CD4-positive, alpha-beta T cell treated with Interleukin-12 subunit alpha and Interleukin-12 subunit beta, for 1 hour (primary cell): ENCODE measurements around the gene RPTOR.
"Not testable (repeated sequence)": the region's sequence is repeated elsewhere in the genome, so short reads cannot be mapped to it uniquely, and the experiment has no call there.

Experiments used
- DNase-seq: peaks from one replicate; pipeline ENCODE4 v3.0.0-alpha.2; 2020

RPTOR gene

DNA sequence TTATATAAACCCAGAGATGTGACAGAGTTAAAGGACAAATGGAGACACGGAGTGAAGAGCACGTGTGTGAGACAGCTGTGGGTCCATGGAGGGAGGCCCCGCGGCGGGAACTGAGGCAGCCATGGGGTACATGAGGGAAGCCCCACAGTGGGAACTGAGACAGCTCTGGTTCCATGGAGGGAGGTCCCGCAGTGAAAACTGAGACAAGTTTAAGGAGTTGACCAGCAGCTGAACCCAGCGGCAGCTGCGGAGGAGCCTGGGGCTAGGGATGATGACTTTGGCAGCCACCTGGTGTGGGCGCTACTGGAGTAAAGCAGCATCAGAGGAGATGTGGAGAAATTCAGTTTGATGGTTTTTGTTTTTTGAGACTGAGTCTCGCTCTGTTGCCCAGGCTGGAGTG is 185.1 kb downstream of the RPTOR start:
- DNase-seq, result no peak

DNA sequence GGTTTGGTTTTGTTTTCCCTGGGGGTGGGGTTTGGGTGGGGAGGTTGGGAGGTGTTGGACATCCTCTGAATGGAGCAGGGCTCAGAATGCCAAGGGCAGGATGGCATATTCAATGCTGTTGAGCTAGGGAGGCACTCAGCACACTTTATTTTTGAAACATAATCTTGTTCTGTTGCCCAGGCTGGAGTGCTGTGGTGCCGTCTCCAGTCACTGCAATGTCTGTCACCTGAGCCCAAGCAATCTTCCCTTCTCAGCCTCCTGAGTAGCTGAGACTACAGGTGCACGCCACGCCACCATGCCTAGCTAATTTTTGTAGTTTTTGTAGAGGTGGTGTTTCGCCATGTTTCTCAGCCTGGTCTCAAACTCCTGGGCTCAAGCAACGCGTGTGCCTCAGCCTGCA is 186.1 kb downstream of the RPTOR start:
- no peak for DNase-seq

DNA sequence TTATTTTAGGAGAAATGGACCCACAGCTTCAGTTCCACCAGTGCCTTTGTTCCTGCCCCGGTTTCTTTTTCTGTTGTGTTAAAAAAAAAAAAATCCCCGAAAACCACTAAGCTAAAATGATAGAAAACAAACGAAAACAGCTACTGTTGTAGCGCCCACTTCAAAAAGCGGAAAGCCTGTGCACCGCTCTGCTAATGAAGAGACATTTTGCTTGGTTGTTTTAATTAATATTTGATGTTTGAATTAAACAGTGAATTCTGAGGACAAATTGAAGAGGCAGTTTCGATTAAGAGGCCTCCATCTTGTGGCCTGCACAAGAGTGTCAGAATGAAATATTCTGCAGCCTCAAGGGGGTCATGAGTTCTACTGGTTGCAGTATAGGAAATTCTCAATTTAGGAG is 186.7 kb downstream of the RPTOR start:
- peak; percentile 40 for DNase-seq

DNA sequence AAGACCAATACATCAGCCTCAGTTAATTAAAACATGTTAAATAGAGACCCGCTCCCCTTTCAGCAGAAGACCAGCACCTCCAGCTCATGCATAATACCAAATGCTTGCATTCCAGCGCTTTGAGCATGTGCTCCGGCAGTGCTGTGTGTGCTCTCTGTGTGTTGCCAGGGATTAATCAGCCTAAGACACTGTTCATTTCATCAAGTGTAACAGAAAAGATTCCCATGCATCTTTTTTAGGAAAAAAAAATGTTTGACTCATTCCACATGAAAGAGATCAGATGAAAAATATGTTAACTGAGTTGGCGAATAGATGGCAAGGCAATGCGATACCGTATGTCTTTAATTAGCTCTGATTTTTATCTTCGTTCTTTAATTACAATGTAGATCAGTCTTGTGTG is 187.6 kb downstream of the RPTOR start:
- no peak for DNase-seq

DNA sequence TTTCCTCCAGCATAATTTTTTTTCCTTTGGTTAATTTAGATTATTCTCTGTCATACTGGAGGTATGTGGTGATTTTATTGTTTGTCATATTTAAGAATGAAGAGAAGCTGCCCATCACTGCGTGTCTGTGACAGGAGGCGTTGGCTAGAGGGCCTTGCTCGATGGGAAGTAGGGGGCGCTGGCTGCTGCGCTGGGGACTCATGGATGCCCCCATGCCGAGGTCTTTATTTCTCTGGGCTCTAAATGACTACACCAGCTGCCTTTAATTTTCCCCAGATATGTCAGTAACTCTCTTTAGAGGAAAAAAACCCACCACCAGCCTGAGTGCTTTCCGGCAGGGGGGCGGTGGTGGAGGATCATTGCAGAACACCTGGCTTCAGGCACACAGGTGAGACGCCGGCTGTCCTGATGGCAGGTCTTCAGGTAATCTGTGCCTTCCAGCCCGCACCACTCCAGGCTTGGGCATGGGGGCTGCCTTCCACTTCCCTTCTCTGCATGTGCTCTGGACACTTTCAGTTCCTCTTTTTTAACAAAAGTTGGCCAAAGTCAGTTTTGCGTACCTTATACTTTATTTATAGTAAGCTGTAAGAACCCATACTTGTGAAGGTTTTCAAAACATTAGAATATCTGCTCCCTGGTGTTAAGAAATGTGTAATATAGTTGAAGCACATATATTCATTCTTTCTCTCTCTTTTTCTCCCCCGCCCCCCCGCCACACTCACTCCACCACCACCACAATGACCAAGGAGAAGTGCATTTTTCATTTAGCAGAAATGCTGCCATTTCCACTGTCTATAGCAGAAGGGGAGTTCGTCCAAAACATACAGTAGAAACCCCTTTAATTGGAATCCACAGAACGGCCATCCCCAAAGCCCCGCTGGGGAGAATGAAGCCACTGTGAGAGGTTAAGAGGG is 192.7 kb downstream of the RPTOR start:
- DNase-seq, result no peak

DNA sequence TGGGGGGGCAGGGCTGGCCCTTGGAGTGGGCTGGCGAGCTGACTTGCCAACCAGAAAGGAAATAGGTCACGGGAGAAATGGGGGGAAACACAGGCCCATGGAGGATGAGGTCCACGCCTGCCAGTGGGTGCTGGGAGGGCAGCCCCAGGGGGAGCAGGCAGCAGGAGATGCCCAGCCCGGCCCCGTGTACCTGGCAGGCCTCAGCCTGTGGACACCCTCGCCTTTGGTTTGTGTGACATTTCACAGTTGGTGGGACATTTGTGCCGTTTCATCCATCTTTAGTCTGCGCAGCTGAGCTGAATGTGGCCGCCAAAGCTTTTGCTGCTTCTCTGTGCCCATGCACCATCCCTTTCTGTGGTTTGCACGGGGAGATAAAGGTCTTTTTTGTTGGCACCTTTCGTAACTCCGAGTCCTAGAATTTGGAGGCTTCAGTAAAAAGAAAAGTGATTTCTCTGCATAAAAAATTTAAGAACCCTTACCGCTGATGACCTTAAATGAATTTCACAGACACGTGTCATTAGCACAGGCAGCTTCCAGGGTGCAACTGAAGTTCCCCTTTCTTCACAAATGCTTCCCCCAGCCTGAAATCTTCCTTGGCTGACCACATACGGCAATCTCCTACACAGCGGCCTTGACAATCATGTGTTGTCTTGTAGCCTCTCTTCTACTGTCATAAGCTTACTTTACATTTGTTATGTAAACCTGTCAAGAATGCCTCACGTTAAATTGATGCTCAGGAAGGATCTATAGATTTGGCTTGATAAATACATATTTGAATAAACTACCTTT is 193.6 kb downstream of the RPTOR start:
- no peak for DNase-seq

DNA sequence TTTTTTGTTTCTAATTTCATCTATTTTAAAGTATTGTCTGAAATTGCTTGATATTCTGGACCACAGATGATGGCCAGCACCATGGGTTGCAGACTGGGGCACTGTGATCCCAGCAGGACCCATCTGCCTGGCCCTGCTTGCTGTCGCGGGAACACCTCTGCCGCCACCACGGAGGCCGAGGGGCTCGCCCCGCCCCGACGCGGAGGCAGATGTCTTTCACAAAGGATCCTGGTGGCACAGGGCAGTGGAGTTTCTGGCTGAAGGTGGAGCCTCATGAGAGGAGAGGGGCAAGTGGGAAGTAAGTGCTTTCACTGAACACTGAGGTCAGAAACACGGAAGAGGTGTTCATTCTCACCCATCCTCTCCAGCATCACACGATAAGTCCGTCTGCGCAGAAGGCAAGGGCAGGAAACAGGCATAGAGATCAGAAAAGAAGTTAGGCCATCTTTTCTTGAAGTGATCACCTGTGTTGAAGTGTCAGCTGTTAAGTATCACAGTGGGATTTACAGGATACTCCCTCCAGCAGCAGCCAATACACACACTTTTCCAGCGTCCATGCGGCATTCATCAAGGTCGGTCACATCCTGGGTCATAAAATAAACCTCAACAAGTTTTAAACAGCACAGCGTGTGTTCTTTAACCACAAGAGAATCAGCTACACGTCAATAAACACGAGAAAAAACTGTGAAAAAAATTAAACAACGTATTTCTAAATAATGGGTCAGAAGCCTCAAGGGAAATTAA is 194.5 kb downstream of the RPTOR start:
- no peak for DNase-seq

DNA sequence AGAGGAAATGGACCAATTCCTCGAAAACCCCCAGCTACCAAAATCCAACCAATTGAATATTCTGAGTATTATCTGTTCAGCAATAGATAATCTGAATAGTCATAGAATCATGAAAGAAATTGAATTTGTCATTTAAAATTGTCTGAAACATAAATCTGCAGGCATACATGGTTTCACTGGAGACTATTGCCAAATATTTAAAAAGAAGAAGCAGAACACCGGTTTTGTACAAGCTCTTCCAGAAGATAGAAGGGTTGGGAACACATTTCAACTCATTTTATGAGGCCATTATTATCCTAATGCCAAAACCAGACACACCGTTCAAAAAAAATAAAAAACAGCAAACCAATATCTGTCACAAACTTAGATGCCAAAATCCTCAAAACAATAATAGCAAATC is 195.5 kb downstream of the RPTOR start:
- no peak for DNase-seq

DNA sequence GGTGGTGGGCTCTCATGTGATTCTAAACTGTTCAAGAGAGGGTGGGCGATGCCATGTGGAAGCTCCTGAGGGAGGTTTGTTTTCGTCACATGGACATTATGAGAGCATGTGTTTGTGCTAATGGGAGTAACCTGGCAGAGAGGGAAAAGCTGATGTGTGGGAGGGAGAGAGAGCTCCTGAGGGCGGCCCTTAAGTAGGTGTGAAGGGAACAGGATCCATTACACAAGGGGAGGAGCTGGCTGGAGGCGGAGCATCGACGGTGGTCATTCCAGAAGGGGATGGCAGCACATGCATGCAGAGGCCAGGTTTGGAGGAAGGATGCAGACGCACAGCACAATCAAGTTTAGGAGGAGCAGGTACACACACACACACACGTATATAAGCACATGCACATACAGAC is 197.5 kb downstream of the RPTOR start:
- no peak for DNase-seq

DNA sequence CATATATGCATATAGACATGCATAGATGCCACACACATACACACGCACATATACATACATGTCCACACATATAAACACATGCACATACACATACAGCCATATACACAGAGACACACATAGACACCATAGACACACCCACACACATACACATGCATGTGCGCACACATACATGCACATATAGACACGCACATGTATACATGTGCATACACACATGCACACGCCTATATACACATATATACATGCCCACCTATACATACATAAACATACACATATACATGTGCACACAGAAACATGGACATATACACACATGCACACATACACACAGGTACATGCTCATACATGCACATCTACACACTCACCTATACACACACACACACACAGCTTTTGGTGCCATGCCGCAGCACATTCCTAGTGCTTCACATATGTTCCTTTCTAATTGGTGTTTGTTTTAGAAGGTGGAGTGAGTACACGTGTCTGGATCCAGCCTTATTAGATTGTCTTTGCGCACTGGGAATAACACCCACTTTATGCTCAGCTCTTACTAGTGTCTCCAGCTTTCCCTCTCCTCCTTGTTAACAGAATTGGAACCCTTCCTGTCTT is 198.0 kb downstream of the RPTOR start:
- no peak for DNase-seq

DNA sequence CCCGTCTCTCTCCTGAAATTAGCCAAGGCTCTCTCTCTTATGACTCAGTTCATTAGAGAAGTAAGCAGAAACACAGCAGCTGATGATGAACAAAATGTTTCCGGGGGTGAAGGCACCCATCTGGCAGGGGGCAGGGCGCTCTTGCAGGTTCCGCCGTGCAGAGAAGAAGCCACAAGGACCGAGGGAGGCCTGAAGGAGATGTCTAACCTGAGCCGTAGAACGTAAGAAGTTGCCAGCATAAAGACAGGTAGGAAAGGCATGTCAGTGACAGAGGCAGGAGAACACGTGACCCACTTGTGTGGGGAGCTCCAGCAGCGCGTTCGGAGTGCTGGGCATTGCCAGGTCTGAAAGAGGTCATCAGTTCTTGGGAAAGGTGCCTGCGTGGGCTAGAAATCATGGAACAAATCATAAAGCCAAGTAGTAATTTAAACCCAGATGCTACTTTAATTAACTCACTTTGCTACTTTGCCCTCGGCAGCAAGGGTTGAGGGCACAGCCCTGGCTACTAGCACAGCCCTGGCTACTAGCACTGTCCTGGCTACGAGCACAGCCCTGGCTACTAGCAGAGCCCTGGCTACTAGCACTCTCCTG is 198.6 kb downstream of the RPTOR start:
- peak; percentile 30 for DNase-seq

DNA sequence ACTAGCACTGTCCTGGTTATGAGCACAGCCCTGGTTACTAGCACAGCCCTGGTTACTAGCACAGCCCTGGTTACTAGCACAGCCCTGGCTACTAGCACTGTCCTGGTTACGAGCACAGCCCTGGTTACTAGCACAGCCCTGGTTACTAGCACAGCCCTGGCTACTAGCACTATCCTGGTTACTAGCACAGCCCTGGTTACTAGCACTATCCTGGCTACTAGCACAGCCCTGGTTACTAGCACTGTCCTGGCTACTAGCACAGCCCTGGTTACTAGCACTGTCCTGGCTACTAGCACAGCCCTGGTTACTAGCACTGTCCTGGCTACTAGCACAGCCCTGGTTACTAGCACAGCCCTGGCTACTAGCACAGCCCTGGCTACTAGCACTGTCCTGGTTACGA is 199.3 kb downstream of the RPTOR start:
- not testable (repeated sequence) for DNase-seq

DNA sequence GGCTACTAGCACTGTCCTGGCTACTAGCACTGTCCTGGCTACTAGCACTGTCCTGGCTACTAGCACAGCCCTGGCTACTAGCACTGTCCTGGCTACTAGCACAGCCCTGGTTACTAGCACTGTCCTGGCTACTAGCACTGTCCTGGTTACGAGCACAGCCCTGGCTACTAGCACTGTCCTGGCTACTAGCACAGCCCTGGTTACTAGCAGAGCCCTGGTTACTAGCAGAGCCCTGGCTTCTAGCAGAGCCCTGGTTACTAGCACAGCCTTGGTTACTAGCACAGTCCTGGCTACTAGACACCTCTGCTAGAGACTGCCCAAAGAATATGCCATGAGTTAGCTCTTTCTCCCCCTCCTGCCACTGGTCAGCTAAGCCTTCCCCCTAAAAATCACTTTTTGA is 200.1 kb downstream of the RPTOR start:
- DNase-seq, result not testable (repeated sequence)

DNA sequence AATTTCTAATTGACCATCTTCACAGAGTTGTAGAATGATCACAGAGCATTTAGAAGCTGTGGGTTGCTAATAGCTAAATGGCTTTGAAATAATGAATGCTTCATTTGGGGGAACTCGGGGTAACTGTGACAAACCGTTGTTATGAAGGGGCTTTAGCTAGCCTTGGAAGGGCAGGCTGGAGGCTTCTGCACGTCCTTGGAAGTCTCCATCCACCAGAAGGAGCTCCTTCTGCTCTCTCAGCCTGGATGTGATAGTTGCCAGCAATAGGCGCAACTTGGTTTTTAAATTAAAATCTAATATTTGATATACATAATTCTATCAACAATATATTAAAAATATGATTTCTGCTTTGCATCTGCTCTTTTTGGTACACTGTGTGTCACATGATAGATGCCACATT is 200.5 kb downstream of the RPTOR start:
- no peak for DNase-seq

DNA sequence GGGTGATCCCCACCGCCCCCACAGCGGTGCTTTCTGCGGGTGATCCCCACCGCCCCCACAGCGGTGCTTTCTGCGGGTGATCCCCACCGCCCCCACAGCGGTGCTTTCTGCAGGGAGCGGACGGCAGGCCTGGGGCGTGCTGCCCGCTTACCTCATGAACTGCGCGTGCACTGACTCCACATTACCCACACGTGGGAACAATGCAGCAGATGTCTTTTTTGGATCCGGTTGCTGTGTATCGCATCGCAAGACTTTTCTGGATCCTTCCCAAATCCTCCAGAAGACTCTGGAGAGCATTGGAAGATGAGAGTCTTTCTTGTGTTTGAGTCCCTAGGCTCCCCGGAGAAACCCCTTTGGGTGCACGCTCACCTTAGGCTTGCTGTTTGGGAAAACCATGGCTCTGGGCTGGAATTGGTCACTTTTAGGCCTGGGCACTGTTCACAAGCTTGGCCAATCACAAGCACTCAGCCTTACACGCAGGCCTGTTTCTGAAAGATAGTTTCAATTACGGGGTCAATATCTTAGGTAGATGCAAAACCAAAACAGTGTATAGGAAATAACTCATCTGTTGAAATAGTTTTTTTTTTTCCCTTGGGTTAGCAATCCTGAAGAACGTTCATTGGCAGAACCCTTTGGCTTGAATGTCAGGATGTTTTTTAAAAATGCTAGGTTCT is 201.8 kb downstream of the RPTOR start:
- DNase-seq, result no peak

DNA sequence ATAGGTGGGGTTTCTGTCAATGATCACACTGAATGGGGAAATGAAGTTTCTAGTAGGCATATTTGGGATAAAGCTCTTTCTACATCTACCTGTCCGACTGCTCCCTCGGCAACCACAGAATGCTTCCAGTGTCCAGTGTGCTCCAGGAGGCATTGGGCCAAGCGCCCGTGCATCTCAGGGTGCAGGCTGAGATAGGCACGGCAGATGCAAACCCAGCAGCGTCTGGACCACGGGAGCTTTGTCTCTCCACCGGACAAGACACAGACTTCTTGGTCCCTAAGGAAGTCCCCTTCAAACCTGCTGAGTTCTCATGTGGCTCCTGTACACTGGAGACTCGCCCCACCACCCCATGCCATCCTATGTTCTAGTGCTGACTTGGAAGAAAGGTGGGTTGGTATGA is 202.8 kb downstream of the RPTOR start:
- no peak for DNase-seq

DNA sequence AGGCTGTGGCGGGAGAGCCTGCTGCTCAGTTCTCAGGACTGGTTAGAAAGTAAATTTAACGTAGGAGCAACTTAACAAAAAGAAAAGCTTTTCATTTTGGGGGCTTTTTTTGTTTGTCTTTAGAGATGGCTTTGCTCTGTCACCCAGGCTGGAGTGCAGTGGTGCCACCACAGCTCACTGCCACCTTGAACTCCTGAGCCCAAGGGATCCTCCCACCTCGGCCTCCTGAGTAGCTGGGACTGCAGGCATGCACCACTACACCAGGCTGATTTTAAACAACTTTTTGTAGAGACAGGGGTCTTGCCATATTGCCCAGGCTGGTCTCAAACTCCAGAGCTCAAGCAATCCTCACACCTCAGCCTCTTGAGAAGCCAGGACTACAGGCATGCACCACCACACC is 205.0 kb downstream of the RPTOR start:
- DNase-seq, result no peak

DNA sequence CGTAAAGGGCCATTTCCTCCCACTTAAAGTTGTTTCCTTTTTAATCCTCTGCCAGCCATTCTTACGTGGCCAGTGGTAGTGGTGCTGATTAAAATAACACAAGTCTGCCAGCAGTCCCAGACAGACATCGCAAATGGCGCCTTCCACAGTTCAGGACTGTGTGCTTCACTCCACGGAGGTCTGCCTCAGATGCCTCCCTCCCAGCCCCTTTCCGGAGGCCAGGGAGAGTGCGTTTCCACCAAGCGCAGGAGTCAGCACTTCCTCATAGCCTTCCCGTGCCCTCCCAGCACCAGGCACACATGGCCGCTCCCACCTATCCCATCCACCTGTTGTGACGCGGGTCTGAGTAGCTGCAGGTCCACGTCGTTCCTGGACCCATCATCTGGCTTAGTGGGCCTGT is 205.6 kb downstream of the RPTOR start:
- DNase-seq, result no peak

DNA sequence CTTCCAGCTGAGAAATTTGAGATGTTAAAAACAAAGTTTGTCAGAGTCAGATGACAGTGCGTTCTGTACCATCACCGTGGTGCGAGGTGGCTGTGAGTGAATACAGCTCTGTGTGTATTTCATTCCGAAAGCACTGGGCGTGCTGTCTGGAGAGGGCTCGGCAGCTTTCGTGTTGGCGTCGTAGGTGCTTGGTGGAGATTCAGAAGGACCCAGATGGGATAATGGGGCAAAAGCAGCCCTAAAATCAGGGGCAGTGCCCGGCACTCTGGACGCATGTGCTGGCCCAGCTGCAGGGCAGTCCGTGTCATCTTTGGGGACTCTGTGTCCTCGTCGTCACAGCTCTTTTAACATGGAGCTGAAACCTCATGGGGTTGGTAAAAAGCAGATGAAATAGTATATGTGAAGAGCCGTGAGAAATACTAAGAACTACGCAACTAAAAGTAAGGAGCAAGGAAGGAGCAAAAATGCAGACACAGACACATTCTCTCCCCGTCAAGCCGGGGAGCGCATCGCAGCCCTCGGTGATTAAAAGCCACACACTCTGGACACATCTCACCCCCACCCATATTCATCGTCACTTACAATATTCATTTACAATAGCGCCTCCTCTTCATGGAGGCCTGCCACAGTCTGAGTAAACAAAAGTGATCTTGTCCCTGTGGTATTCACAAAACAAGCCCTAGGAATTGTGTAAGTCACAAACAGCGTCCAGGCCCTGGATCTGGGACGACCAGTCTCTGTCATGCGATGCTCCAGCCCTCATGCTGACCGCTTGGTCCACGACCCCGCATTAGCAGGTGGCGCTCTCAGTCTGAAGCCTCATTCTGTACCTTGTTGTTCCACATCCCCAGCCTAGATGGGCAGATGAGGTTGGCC is 206.7 kb downstream of the RPTOR start:
- DNase-seq, result no peak

DNA sequence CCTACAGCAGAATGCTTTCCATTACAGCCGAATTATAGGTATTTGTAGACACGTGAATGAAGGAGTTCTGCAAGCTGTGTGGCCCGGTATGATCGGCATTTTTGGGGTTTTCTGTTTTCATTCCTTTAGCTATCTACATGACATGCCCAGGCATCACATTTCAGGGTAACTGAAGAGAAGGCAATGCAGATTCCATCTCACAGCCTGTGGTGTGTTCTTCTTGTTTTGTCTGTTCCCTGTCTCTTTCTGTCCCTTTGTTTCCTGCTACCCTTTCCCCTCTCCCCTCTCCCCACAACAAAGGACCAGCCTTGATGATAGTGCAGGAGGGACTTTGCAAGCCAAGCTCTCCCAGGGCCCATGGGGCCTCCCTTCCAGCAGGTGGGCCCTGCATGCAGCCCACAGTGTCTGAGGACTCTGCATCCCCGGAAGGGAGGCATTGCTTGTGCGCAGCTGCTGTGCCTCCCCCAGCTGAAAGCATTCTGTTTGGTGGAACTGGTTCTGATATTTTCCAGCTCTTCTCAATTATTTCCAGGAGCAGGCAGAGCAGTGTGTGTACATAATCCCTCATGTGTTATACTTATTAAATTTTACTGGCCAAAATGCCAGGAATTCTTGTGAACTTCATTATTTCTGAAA is 207.4 kb downstream of the RPTOR start:
- no peak for DNase-seq
